ENCODE measurements around the gene TRAPPC3.

DNA sequence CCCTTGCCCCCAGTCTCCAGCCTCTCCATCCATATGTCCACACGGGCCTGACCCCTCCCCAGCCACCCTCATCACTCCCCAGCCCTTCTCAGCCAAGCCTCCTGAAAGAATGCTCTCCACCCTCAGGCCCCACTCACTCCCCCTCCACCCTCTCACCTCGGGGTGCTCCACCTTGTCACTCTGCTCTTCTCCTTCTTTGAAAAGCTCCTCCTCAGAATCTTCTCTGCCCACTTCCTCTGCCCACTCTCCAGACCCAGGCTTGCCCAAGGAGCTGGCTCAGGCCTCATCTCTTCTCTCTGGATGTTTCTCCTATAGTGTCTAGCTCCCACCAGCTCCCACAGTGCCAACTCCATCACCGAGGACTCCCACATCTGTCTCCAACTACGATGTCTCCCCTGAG is 38.1 kb downstream of the TRAPPC3 start:
- TF ChIP-seq, protein P1, sequence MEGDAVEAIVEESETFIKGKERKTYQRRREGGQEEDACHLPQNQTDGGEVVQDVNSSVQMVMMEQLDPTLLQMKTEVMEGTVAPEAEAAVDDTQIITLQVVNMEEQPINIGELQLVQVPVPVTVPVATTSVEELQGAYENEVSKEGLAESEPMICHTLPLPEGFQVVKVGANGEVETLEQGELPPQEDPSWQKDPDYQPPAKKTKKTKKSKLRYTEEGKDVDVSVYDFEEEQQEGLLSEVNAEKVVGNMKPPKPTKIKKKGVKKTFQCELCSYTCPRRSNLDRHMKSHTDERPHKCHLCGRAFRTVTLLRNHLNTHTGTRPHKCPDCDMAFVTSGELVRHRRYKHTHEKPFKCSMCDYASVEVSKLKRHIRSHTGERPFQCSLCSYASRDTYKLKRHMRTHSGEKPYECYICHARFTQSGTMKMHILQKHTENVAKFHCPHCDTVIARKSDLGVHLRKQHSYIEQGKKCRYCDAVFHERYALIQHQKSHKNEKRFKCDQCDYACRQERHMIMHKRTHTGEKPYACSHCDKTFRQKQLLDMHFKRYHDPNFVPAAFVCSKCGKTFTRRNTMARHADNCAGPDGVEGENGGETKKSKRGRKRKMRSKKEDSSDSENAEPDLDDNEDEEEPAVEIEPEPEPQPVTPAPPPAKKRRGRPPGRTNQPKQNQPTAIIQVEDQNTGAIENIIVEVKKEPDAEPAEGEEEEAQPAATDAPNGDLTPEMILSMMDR (IDR thresholded peaks at IDR 0.05; ENCODE audit: insufficient read depth, low read length), result no peak
- TF ChIP-seq POLR2AphosphoS5 (IDR thresholded peaks at IDR 0.05; ENCODE audit: low read depth), result no peak
- TF ChIP-seq, protein P2, sequence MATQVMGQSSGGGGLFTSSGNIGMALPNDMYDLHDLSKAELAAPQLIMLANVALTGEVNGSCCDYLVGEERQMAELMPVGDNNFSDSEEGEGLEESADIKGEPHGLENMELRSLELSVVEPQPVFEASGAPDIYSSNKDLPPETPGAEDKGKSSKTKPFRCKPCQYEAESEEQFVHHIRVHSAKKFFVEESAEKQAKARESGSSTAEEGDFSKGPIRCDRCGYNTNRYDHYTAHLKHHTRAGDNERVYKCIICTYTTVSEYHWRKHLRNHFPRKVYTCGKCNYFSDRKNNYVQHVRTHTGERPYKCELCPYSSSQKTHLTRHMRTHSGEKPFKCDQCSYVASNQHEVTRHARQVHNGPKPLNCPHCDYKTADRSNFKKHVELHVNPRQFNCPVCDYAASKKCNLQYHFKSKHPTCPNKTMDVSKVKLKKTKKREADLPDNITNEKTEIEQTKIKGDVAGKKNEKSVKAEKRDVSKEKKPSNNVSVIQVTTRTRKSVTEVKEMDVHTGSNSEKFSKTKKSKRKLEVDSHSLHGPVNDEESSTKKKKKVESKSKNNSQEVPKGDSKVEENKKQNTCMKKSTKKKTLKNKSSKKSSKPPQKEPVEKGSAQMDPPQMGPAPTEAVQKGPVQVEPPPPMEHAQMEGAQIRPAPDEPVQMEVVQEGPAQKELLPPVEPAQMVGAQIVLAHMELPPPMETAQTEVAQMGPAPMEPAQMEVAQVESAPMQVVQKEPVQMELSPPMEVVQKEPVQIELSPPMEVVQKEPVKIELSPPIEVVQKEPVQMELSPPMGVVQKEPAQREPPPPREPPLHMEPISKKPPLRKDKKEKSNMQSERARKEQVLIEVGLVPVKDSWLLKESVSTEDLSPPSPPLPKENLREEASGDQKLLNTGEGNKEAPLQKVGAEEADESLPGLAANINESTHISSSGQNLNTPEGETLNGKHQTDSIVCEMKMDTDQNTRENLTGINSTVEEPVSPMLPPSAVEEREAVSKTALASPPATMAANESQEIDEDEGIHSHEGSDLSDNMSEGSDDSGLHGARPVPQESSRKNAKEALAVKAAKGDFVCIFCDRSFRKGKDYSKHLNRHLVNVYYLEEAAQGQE (IDR thresholded peaks at IDR 0.05; ENCODE audit: insufficient replicate concordance, low read depth), result no peak
- no peak for TF ChIP-seq GABPA (IDR thresholded peaks at IDR 0.05; ENCODE audit: low read depth)

All from HL-60 (cell line).